ENCODE data around the gene AFDN.

The AFDN gene

GRCh38 chr6:167841981-167842380, 15.3 kb downstream of the AFDN start:
- no peak for DNase-seq

- no peak for DNase-seq
Measured at GRCh38 chr6:167842457-167842856, 15.7 kb downstream of the AFDN start.

- no peak for DNase-seq
Measured at GRCh38 chr6:167843023-167843422, 16.3 kb downstream of the AFDN start.

- no peak for DNase-seq
Measured at GRCh38 chr6:167845856-167846255, 19.1 kb downstream of the AFDN start.

GRCh38 chr6:167846997-167847606, 20.4 kb downstream of the AFDN start:
- DNase-seq = no peak

GRCh38 chr6:167847936-167848335, 21.2 kb downstream of the AFDN start:
- no peak for DNase-seq

GRCh38 chr6:167848783-167849182, 22.1 kb downstream of the AFDN start:
- no peak for DNase-seq

- DNase-seq = no peak
Measured at GRCh38 chr6:167849846-167850459, 23.2 kb downstream of the AFDN start.

- no peak for DNase-seq
Measured at GRCh38 chr6:167850782-167851181, 24.1 kb downstream of the AFDN start.

GRCh38 chr6:167851370-167851952, 24.8 kb downstream of the AFDN start:
- DNase-seq = no peak

- DNase-seq = no peak
Measured at GRCh38 chr6:167855825-167856425, 29.2 kb downstream of the AFDN start.

- DNase-seq = no peak
Measured at GRCh38 chr6:167856474-167856873, 29.8 kb downstream of the AFDN start.

GRCh38 chr6:167856999-167857660, 30.4 kb downstream of the AFDN start:
- no peak for DNase-seq

- DNase-seq = no peak
Measured at GRCh38 chr6:167858086-167858591, 31.4 kb downstream of the AFDN start.

GRCh38 chr6:167858842-167859664, 32.3 kb downstream of the AFDN start:
- no peak for DNase-seq

GRCh38 chr6:167860550-167861226, 34.0 kb downstream of the AFDN start:
- no peak for DNase-seq

GRCh38 chr6:167861424-167861823, 34.7 kb downstream of the AFDN start:
- DNase-seq = no peak

GRCh38 chr6:167863897-167864296, 37.2 kb downstream of the AFDN start:
- DNase-seq = no peak

- DNase-seq = no peak
Measured at GRCh38 chr6:167866642-167867041, 39.9 kb downstream of the AFDN start.

- no peak for DNase-seq
Measured at GRCh38 chr6:167870321-167870720, 43.6 kb downstream of the AFDN start.

- no peak for DNase-seq
Measured at GRCh38 chr6:167872538-167873210, 46.0 kb downstream of the AFDN start.

Data from SHP77 treated with DMSO at 0.1 percent for 48 hours (cell line).